Small intestine (tissue), 7 donors: ENCODE measurements around the gene SLC4A3. TPM values are rescaled to one million over a fixed set of nuclear protein-coding genes. Genes with fewer than 3 reads are reported as not detected.

ENCODE experiments used
- DNase-seq, 2 donors: peaks; one replicate each; pipeline versions ENCODE4 v3.0.0 to v3.0.0-alpha.2; 2013
- FAIRE-seq: peaks from 2 replicates; lab custom pipeline; 2012; peaks lifted over from hg19 to GRCh38; lab: Jason Lieb, UNC
- H3K27ac ChIP-seq, 3 donors: one replicate each; pipeline ENCODE4 v1.5.1; 2013; ENCODE audit warnings: low read length in 2 of 3, mild to moderate bottlenecking in 2 of 3, control low read depth in 1 of 3, inconsistent platforms in 1 of 3, low read depth in 1 of 3, moderate library complexity in 1 of 3
- H3K27me3 ChIP-seq, 3 donors: one replicate each; pipeline ENCODE4 v1.6.1; 2013; ENCODE audit warnings: low read length in 3 of 3, inconsistent platforms in 1 of 3; ENCODE audit not compliant: control insufficient read depth in 3 of 3, insufficient read depth in 3 of 3
- H3K36me3 ChIP-seq, 3 donors: one replicate each; pipeline ENCODE4 v1.6.1; 2013; ENCODE audit warnings: low read length in 3 of 3, inconsistent platforms in 1 of 3, low read depth in 1 of 3, mild to moderate bottlenecking in 1 of 3, moderate library complexity in 1 of 3; ENCODE audit not compliant: control insufficient read depth in 3 of 3, insufficient read depth in 2 of 3
- H3K4me1 ChIP-seq, 3 donors: one replicate each; pipeline ENCODE4 v1.6.1; 2013; ENCODE audit warnings: low read length in 2 of 3, inconsistent platforms in 1 of 3, low read depth in 1 of 3, mild to moderate bottlenecking in 1 of 3, moderate library complexity in 1 of 3; ENCODE audit not compliant: control insufficient read depth in 3 of 3, insufficient read depth in 2 of 3
- H3K4me3 ChIP-seq, 3 donors: one replicate each; pipeline ENCODE4 v1.5.1; 2013; ENCODE audit warnings: low read length in 3 of 3, control low read depth in 1 of 3, inconsistent platforms in 1 of 3, low read depth in 1 of 3, mild to moderate bottlenecking in 1 of 3, moderate library complexity in 1 of 3
- H3K9me3 ChIP-seq, 2 donors: one replicate each; pipeline ENCODE4 v1.6.1; 2013; ENCODE audit warnings: low read depth in 1 of 2, low read length in 1 of 2; ENCODE audit not compliant: control insufficient read depth in 2 of 2, insufficient read depth in 1 of 2
- WGBS, 3 donors: extraction: QIAGEN DNeasy Blood & Tissue Kit; methylation state at CpG; one replicate each; pipeline ENCODE4 v1.1.7; 2013; 5-methylcytosine and 5-hydroxymethylcytosine counted together
- polyA plus RNA-seq, 4 donors: library from polyadenylated mRNA; stranded (reverse) in 3 of 4; unstranded in 1 of 4; fragments of 200-250 nt in 3 of 4; fragments of 120-200 nt in 1 of 4; gene quantifications; one replicate each; pipeline versions ENCODE4 v1.2.1 to v1.2.3, GENCODE V29; 2013
- donor health status: healthy with polysubstance abuse.
- donor health status: control.
- donor health status: control.
- donor health status: Bipolar disorder and iron deficiency.
- donor health status: healthy.

SLC4A3 gene
- polyA plus RNA-seq, 4 donors: 1.0 to 2.2 (median 1.1) TPM; not detected in 1

- 86 to 96% (median 92%) methylated on average over 11 to 12 of the region's 12 CpGs for WGBS, 3 donors
- no peaks in the 10 kb centered on the region for H3K9me3 ChIP-seq
- FAIRE-seq (no peak), DNase-seq (no peak)
- no peak overlapping the region for H3K4me3 ChIP-seq
- peaks cover 3 to 53% (median 9%) of the 10 kb centered on the region in 3 donors for H3K36me3 ChIP-seq
- H3K4me1 ChIP-seq: no peaks in the 10 kb centered on the region
- H3K27ac ChIP-seq: no peak overlapping the region
- no peaks in the 10 kb centered on the region for H3K27me3 ChIP-seq
These were observed 11.5 kb upstream of the SLC4A3 start for GRCh38 chr2:219615894-219616293.

GRCh38 chr2:219616550-219616949 lies 10.9 kb upstream of the SLC4A3 start:
- H3K4me1 ChIP-seq: no peaks in the 10 kb centered on the region
- DNase-seq: no peak
- H3K36me3 ChIP-seq: peaks cover 2 to 48% (median 9%) of the 10 kb centered on the region in 3 donors
- no peaks in the 10 kb centered on the region for H3K27me3 ChIP-seq
- FAIRE-seq: no peak
- H3K27ac ChIP-seq: no peak overlapping the region
- WGBS, 3 donors: 89 to 96% (median 89%) methylated on average over 4 of the region's 4 CpGs
- no peak overlapping the region for H3K4me3 ChIP-seq
- H3K9me3 ChIP-seq: no peaks in the 10 kb centered on the region

- Histone ChIP-seq H3K4me1 (no peaks in the 10 kb centered on the region), H3K36me3 (peaks cover 0 to 32% (median 6%) of the 10 kb centered on the region in 3 donors), H3K27ac (no peak overlapping the region), H3K27me3 (peaks cover 0 to 3% (median 0%) of the 10 kb centered on the region in 3 donors), H3K4me3 (no peak overlapping the region), H3K9me3 (no peaks in the 10 kb centered on the region)
- DNase-seq (no peak), FAIRE-seq (no peak)
- 51 to 79% (median 64%) methylated on average over 3 of the region's 3 CpGs for WGBS, 3 donors
These were observed 8.7 kb upstream of the SLC4A3 start for GRCh38 chr2:219618733-219619122.

- WGBS, 3 donors: 54 to 79% (median 68%) methylated on average over 4 of the region's 4 CpGs
These were observed 8.2 kb upstream of the SLC4A3 start for GRCh38 chr2:219619235-219619634.

GRCh38 chr2:219620546-219620945 lies 6.9 kb upstream of the SLC4A3 start:
- Histone ChIP-seq H3K27me3 (peaks cover 0 to 9% (median 2%) of the 10 kb centered on the region in 3 donors), H3K36me3 (peaks cover 0 to 14% (median 0%) of the 10 kb centered on the region in 3 donors), H3K27ac (no peak overlapping the region), H3K4me3 (no peak overlapping the region), H3K9me3 (no peaks in the 10 kb centered on the region), H3K4me1 (no peaks in the 10 kb centered on the region)
- DNase-seq (no peak), FAIRE-seq (no peak)
- 80 to 84% (median 83%) methylated on average over 6 of the region's 6 CpGs for WGBS, 3 donors

More at GRCh38 chr2:219619235-219619634, 8.2 kb upstream of the SLC4A3 start:
- no peak for FAIRE-seq
- Histone ChIP-seq H3K27ac (no peak overlapping the region), H3K4me3 (no peak overlapping the region), H3K36me3 (peaks cover 0 to 27% (median 5%) of the 10 kb centered on the region in 3 donors), H3K9me3 (no peaks in the 10 kb centered on the region), H3K4me1 (no peaks in the 10 kb centered on the region), H3K27me3 (peaks cover 0 to 3% (median 0%) of the 10 kb centered on the region in 3 donors)
- no peak for DNase-seq

- FAIRE-seq: no peak
- Histone ChIP-seq H3K9me3 (no peaks in the 10 kb centered on the region), H3K36me3 (no peaks in the 10 kb centered on the region), H3K4me1 (peaks cover 0 to 3% (median 0%) of the 10 kb centered on the region in 3 donors), H3K27me3 (peaks cover 0 to 14% (median 2%) of the 10 kb centered on the region in 3 donors), H3K4me3 (no peak overlapping the region), H3K27ac (no peak overlapping the region)
- no peak for DNase-seq
- WGBS, 3 donors: 76 to 81% (median 77%) methylated on average over 4 of the region's 4 CpGs
These were observed 5.5 kb upstream of the SLC4A3 start for GRCh38 chr2:219621935-219622334.

- H3K27me3 ChIP-seq: peaks cover 0 to 16% (median 2%) of the 10 kb centered on the region in 3 donors
- H3K4me1 ChIP-seq: peaks cover 0 to 6% (median 0%) of the 10 kb centered on the region in 3 donors
- no peak overlapping the region for H3K27ac ChIP-seq
- FAIRE-seq (no peak), DNase-seq (no peak)
- no peaks in the 10 kb centered on the region for H3K36me3 ChIP-seq
- WGBS, 3 donors: 95 to 96% (median 96%) methylated on average over 2 of the region's 2 CpGs
- no peak overlapping the region for H3K4me3 ChIP-seq
- no peaks in the 10 kb centered on the region for H3K9me3 ChIP-seq
These were observed 5.0 kb upstream of the SLC4A3 start for GRCh38 chr2:219622472-219622871.

GRCh38 chr2:219624565-219624964 lies 2.9 kb upstream of the SLC4A3 start:
- Histone ChIP-seq H3K27me3 (peaks cover 2 to 16% (median 4%) of the 10 kb centered on the region in 3 donors), H3K4me3 (no peak overlapping the region), H3K36me3 (no peaks in the 10 kb centered on the region), H3K27ac (no peak overlapping the region), H3K4me1 (peaks cover 0 to 6% (median 2%) of the 10 kb centered on the region in 3 donors), H3K9me3 (no peaks in the 10 kb centered on the region)
- DNase-seq: no peak
- no peak for FAIRE-seq
- 74 to 84% (median 80%) methylated on average over 6 of the region's 6 CpGs for WGBS, 3 donors

GRCh38 chr2:219625179-219625578 lies 2.3 kb upstream of the SLC4A3 start:
- WGBS, 3 donors: 90 to 96% (median 95%) methylated on average over 5 of the region's 5 CpGs
- DNase-seq (no peak), FAIRE-seq (no peak)
- Histone ChIP-seq H3K4me1 (peaks cover 0 to 6% (median 2%) of the 10 kb centered on the region in 3 donors), H3K27me3 (peaks cover 2 to 16% (median 4%) of the 10 kb centered on the region in 3 donors), H3K27ac (no peak overlapping the region), H3K4me3 (no peak overlapping the region), H3K36me3 (no peaks in the 10 kb centered on the region), H3K9me3 (no peaks in the 10 kb centered on the region)
